Endothelial cell of umbilical vein (primary cell): ENCODE results near the gene SERPINE3.

Experiments
- CTCF ChIP-seq, 2 donors: IDR thresholded peaks; 1 replicate in 1 of 2; 2 replicates in 1 of 2; pipeline ENCODE4 v1.5.1; 2011; ENCODE audit warnings: low read length in 2 of 2, mild to moderate bottlenecking in 2 of 2, moderate library complexity in 2 of 2, control low read depth in 1 of 2, inconsistent platforms in 1 of 2, low read depth in 1 of 2; ENCODE audit not compliant: insufficient read depth in 1 of 2; ENCODE audit errors: extremely low read depth in 1 of 2
- JUN ChIP-seq: IDR thresholded peaks from 2 replicates; pipeline ENCODE4 v1.6.1; 2011; ENCODE audit warnings: borderline replicate concordance, low read depth; ENCODE audit not compliant: insufficient read length, insufficient read depth
- MYC ChIP-seq: IDR thresholded peaks from one replicate; pipeline ENCODE4 v1.6.1; 2011; ENCODE audit warnings: mild to moderate bottlenecking, low read depth, low read length
- POLR2A ChIP-seq: IDR thresholded peaks from 2 replicates; pipeline ENCODE4 v1.6.1; 2012; ENCODE audit warnings: low read depth, mild to moderate bottlenecking, control low read depth, low read length
- TF ChIP-seq, protein P1 (sequence below): IDR thresholded peaks from 2 replicates; pipeline ENCODE4 v1.6.1; 2011; ENCODE audit not compliant: insufficient read depth, insufficient read length

- TF ChIP-seq MYC (no peak), CTCF (IDR thresholded peaks at IDR 0.05; ENCODE audit: extremely low read depth in 1 of 2, insufficient read depth in 1 of 2, low read depth in 1 of 2, low read length in 2 of 2) (no peak), JUN (no peak), POLR2A (no peak)
- TF ChIP-seq, protein P1, sequence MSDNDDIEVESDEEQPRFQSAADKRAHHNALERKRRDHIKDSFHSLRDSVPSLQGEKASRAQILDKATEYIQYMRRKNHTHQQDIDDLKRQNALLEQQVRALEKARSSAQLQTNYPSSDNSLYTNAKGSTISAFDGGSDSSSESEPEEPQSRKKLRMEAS, result no peak
Observed at GRCh38 chr13:51328488-51328887, 11.0 kb upstream of the SERPINE3 start.
